WI38 (cell line): ENCODE measurements around the gene HNRNPAB.
"Not testable (repeated sequence)": the region's sequence is repeated elsewhere in the genome, so short reads cannot be mapped to it uniquely, and the experiment has no call there.

Source experiments
- H3K4me3 ChIP-seq: 2 replicates; pipeline ENCODE4 v1.5.1; 2011; ENCODE audit warnings: low read depth, mild to moderate bottlenecking, control low read depth, low read length
- TF ChIP-seq, protein P1 (sequence below): IDR thresholded peaks from 2 replicates; pipeline ENCODE4 v1.5.1; 2012; ENCODE audit warnings: low read depth, mild to moderate bottlenecking, control low read depth, low read length

Gene HNRNPAB

DNA sequence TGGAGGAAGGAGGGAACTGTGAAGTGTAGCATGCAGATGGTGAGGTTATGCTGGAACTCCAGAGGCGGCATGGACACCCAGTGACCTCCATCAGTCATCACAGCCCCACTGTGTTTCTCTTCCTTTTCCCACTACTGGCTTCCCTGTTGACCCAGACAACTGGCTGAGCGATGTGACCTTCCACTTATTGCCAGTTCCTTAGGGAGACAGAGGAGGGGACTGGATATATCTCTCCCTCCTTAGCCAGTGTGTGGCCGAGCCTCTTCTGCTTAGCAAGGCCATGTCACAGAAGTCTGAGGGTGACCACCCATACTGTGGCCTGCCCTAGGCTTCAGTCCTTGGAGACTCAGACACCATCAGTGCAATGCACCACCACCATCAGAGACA is 31.2 kb downstream of the HNRNPAB start:
- no peak overlapping the region for H3K4me3 ChIP-seq
- TF ChIP-seq, protein P1, sequence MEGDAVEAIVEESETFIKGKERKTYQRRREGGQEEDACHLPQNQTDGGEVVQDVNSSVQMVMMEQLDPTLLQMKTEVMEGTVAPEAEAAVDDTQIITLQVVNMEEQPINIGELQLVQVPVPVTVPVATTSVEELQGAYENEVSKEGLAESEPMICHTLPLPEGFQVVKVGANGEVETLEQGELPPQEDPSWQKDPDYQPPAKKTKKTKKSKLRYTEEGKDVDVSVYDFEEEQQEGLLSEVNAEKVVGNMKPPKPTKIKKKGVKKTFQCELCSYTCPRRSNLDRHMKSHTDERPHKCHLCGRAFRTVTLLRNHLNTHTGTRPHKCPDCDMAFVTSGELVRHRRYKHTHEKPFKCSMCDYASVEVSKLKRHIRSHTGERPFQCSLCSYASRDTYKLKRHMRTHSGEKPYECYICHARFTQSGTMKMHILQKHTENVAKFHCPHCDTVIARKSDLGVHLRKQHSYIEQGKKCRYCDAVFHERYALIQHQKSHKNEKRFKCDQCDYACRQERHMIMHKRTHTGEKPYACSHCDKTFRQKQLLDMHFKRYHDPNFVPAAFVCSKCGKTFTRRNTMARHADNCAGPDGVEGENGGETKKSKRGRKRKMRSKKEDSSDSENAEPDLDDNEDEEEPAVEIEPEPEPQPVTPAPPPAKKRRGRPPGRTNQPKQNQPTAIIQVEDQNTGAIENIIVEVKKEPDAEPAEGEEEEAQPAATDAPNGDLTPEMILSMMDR = no peak

GRCh38 chr5:178236126-178236525 is 31.8 kb downstream of the HNRNPAB start:
- TF ChIP-seq, protein P1 = no peak

GRCh38 chr5:178236679-178237078 is 32.3 kb downstream of the HNRNPAB start:
- no peak overlapping the region for H3K4me3 ChIP-seq
- TF ChIP-seq, protein P1 = no peak

More at GRCh38 chr5:178236126-178236525, 31.8 kb downstream of the HNRNPAB start:
- H3K4me3 ChIP-seq = no peak overlapping the region

DNA sequence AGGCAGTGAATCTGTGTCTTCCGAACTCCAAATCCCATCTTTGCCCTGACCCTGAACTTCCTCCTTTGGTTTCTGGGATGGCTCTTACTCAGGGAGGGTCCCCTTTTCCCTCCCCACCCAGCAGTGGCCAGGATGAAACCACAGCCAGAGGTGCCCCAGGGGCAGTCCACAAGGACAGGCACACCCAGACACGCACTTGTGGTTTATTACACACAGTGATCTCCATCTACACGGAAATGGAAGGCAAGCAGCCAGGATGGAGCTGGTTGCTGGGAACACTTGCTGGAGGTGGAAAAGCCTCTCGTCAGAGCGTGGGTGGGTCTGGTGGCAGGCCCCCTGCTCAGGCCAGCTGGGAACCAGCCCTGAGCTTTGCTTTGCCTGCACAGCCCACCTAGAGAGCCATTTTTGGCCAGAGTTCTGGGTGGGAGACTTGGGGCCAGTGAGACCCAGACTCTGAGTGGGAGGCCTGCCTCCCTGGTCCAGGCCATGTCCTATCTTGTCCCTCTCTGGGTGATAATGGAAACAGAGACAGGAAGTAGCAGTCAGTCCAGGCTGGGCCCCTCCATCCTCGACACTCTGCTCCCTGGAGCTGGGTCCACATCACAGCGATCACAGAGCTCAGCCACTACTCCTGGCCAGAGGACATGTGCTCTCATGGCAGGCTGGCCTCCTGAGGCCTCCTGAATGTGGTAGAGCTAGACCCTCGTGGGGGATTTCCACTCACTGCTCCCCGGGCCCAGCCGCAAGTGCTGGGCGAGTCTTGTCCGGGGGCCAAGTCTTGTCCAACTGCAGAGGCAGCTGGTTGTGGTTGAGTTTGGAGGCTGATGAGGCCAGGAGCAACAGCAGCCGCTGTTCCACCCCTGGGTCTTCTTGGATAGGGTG is 33.3 kb downstream of the HNRNPAB start:
- TF ChIP-seq, protein P1 = no peak
- H3K4me3 ChIP-seq = no peak overlapping the region

- H3K4me3 ChIP-seq = no peak overlapping the region
- TF ChIP-seq, protein P1 = no peak
Observed at GRCh38 chr5:178238313-178238635, 33.9 kb downstream of the HNRNPAB start.

- TF ChIP-seq, protein P1 = no peak
- H3K4me3 ChIP-seq = no peak overlapping the region
Observed at GRCh38 chr5:178238711-178239592, 34.6 kb downstream of the HNRNPAB start.

DNA sequence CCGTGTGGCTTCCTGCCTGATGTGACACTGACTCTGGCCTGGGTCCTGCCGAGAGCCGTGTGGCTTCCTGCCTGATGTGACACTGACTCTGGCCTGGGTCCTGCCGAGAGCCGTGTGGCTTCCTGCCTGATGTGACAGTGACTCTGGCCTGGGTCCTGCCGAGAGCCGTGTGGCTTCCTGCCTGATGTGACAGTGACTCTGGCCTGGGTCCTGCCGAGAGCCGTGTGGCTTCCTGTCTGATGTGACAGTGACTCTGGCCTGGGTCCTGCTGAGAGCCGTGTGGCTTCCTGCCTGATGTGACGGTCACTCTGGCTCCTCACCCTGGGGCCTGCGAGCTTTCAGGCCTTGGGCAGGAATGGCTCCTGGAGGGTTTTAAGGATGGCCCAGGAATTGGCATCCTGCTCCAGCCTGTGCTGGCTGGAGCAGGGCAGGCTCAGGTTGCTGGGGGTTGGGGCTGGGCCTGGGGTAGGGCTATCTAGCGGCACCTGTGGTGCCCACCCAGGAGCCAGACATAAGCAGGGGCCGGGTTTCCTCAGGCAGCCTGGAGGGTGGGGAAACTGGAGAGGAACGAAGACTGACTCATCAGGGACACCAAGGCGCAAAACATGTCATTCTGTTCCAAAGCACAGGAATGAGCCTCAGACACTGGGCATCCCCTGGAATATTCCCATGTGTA is 35.4 kb downstream of the HNRNPAB start:
- H3K4me3 ChIP-seq = not testable (repeated sequence)
